IPS DF 19.7 (cell line): Measurements from ENCODE around the gene TTC28.
"Not testable (repeated sequence)": the region's sequence is repeated elsewhere in the genome, so short reads cannot be mapped to it uniquely, and the experiment has no call there.

ENCODE experiments used
- DNase-seq: peaks from one replicate; pipeline ENCODE4 v3.0.0-alpha.2; 2013; ENCODE audit warnings: low read depth, low spot score

The TTC28 gene

DNA sequence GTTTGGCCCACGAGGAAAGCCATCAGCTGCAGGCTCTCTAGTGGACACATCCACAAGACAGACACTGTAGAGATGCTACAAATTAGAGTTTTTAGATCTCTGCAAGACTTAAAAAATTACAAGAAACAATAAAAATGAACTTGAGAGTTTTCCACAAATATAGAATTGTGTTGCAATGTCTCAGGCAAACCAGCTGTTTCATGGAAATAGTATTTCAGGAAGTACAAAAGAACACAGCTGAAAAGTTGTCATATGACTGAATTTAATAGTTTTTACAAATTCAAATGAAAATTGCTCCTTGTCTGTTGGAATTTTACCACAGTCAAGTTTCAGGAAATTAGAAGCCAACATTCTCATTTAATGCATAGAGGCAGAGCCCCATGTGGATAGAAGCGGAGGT, 576.0 kb downstream of the TTC28 start:
- no peak for DNase-seq

- DNase-seq = no peak
Measured at GRCh38 chr22:28102151-28102812, 577.4 kb downstream of the TTC28 start.

DNA sequence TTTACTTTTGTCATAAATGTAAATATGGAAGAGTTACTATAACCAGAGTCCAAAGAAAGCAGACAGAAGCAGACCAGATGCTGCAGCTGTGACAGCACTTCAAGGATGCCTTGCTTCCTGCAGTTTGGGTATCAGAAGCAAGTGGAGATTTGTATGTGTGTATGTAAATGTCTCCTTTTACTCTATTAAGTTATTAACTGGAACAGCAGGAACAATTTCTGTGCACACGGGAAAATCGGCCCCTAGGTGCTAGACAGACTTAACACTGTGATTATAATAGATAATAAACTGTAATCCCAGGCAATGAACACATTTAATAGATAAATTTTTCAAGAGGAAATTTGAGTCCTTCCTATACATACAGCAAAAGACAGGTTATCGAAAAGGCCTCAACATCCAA, 582.0 kb downstream of the TTC28 start:
- no peak for DNase-seq

DNA sequence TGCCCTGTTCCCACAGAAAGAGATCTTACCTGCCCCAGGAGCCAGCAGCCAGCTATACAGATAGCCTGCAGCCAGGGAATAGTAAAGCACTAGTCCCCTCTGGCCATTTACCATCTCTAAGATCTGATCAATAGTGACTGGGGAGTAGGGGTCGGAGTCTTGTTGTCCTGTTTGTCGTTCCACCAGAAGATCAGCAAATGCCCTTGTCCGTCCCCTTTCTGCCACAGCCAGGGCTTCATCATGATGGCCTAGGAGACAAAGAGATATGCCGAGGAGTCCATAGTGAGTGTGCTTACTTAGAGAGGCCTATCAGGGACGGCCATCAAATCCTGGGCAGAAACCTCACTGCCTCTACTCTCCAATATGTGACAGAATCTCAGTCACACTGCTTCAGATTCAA, 583.5 kb downstream of the TTC28 start:
- no peak for DNase-seq

DNA sequence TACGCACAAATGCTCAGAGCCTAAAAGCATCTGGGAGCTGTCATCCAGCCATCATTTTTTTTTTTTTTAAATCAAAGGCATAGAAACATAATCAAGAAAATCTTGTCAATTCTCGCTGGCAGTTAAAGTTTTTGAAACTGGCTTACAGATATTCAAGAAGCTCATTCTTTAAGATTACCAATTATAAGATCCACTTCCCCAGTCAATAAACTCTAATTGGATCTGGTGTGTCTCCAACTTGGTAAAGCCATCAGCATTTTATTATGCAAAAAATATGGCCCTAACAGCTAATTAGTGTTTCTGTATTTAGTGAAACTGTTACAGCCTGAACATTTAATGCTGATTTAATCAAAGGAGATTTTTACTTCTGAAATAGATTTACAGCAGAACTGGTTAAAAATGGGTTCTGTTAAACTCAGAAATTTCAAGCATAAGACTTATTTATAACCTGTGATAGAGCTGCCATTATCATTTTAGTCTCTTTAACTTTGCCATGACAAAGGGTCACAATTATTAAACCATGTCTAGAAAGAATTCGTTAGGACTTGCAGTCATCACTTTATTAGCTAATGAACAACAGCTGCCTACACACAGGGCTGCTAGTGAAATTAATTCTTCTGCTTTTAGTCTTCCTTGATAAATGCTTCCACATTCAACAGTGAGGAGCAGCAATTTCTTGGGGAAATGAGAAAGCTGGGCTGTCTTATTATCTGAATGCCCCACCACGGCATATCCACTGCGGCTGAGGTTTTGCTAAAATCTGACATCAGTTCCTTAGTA, 584.1 kb downstream of the TTC28 start:
- DNase-seq = no peak

GRCh38 chr22:28094771-28095170, 584.9 kb downstream of the TTC28 start:
- no peak for DNase-seq

- DNase-seq = no peak
Measured at GRCh38 chr22:28093711-28094110, 585.9 kb downstream of the TTC28 start.

DNA sequence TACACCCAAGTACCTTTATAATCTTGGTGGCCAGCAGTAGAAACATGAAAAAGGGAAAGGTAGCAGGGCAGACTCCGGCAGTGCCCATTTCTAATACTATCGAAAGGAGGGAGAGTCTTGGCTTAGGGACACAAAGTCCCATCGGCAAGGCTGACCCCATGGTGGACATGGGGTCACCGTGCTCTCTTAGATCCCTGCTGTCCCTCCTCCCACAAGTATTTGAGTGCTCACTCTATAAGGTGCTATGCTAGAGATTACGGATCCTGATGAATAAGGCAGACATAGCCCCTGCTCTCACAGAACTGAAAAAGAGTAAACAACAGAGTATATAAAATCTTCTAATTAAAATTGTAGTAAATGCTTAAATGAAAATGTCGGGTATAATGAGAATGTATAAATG, 588.2 kb downstream of the TTC28 start:
- DNase-seq = no peak

- DNase-seq = not testable (repeated sequence)
Measured at GRCh38 chr22:28089541-28089940, 590.1 kb downstream of the TTC28 start.

GRCh38 chr22:28077166-28077565, 602.5 kb downstream of the TTC28 start:
- no peak for DNase-seq

DNA sequence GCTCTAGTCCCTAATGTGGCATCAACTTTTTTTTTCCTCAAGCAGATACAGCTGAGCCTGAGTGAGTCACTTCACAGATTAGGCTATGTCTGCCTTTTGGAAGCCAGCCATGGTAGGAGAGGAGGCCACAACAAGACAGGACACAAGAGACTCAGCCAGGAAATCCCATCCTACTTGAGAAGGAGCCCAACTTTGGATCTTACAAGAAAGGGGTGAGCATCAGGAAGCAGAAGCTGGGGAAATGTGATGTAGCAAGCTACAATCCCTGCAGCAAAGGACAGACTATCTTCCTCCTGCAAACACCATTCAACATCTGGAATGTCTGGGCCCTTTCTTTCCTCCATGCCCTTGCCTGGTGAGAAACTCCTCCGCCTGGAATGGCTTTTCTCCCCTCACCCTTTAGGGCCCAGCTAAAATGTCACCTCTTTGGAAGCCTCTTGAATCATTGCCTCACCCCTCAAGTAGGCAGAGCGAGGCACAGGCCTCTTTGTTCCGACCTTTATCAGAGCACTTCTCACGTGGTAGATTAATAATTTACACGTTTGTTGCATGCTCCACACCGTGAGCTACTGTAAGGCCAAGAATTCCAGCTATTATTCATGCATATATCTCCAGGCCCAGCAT, 604.2 kb downstream of the TTC28 start:
- no peak for DNase-seq

- DNase-seq = no peak
Measured at GRCh38 chr22:28074526-28074925, 605.1 kb downstream of the TTC28 start.

DNA sequence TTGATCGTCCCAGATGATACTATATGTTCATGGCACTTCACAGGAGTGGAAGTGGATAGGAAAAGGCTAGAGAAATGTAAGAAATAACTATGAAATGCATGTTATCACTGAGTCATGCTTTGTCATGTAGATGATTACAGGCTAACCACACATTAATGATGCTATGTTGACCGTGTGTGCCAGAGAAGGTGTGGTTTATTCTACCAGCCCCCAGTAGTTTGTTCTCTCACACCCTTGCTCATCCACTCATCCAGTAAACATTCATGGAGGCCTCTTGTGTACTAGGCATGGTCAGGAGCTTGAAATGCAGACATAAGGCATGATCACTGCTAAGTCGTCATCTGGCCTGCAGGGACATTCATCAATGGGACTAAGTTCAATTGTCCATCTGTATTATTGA, 607.6 kb downstream of the TTC28 start:
- no peak for DNase-seq

GRCh38 chr22:28068826-28069225, 610.8 kb downstream of the TTC28 start:
- DNase-seq = no peak

- no peak for DNase-seq
Measured at GRCh38 chr22:28064920-28065319, 614.7 kb downstream of the TTC28 start.

DNA sequence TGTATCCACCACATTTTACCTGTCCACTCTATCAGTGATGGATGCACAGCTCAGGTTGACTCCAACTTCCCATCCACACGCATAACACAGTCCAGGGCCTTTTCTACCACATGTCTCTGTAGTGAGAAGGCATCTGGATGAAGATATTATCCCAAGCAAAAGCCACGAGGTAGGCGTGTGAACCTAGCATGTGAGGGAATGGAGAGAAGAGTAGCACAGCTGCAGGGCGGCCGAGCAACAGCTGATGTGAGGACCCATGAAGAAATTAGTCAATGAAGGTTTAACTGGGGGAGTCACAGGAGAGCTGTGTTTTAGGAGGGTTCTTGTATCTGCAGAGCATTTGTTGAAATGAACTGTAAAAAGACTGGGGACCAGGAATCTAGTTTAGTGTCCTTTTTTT, 616.0 kb downstream of the TTC28 start:
- no peak for DNase-seq

- not testable (repeated sequence) for DNase-seq
Measured at GRCh38 chr22:28060594-28060993, 619.0 kb downstream of the TTC28 start.

- no peak for DNase-seq
Measured at GRCh38 chr22:28058036-28058435, 621.6 kb downstream of the TTC28 start.

DNA sequence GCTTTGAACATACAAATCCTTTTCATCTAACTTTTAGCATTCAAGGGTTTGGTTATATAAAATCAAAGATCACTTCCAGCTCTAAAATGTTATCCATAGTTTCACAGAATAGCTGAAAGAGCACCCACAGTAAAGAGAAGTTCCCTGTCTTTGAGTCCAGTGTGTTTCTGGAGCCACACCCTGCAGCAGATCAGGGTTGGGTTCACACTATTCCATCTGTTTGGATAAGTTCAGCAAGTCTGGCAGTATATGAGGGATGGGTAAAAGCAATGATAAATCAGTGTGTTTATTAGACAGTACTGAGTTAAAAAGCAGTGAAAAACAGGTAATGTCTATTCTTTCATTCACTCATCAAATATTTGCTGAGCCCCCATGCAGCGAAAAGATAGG, 624.8 kb downstream of the TTC28 start:
- no peak for DNase-seq

DNA sequence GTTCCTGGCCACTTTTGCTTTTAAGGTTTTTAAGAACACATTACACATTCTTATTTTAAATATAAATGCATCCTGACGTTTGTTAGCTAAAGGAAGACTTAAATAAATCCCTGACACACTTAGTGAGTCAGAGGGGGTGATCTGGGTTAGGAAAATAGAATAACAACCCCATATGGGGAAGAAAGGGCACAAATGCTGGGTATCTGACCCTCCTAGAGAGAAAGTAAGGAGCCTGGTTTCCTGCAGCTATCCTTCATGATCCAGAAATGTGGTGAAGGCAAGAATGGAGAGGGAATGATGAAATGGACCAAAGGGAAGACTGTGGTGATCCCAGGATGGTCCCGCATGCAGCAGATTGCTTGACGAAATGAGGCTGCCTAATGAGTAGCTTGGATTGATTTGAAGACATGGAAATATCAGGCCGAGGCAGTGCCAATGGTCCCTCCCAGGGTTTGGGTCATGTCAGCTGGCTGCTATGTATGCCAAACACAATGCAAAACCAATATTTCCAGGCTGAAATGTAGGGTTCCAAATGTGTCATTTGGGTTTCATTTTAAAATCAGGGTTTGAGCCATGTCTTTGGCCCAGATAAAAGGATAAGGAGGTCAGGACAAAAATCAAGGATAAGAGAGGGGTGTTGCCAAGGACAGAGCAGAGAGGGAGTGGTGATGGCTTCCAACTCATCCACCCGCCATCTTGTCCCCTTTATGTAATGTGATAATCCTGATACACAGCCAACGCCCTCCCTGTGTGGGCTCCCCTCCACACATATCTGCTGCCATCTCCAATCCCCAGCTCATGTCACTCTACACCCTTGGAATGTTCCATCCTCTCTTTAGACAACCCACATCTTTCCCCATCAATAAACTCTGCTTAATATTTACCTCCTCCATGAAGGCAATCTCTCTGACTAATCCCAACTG, 625.5 kb downstream of the TTC28 start:
- DNase-seq = no peak

- no peak for DNase-seq
Measured at GRCh38 chr22:28052825-28053269, 626.8 kb downstream of the TTC28 start.
